Measurements from ENCODE around the gene ZSCAN12. TPM values are rescaled to one million over a fixed set of nuclear protein-coding genes. Genes with fewer than 3 reads are reported as not detected.

Gene ZSCAN12
- total RNA-seq, 1 donor, result 10.1 TPM

DNA sequence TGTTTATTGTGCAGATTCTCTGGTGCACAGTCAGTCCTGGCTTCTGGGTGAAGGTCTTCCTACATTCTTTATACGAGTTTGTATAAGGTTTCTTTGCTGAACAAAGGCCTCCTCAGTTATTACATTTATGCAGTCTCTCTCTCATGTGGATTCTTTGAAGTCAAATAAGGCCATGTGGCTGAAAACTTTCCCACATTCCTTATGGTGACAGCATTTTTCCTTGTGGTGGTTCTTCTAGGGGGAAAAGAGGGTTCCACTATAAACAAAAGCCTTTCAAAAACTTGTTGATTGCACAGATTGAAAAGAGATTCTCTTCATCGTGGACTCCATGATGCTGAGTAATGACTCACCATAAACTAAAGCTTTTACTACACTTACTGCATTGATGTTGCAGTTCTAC is 19.2 kb downstream of the ZSCAN12 start:
- H2AFZ ChIP-seq (ENCODE audit: low read length), result no peak overlapping the region
- H3K4me3 ChIP-seq (ENCODE audit: insufficient read depth, low read length), result no peak overlapping the region
- peaks cover 6% of the 10 kb centered on the region for H3K4me1 ChIP-seq (ENCODE audit: insufficient read depth, low read length)
- no peak overlapping the region for H3K4me2 ChIP-seq (ENCODE audit: insufficient read depth, low read length)
- H3K27me3 ChIP-seq (ENCODE audit: insufficient read depth, low read length), result no peaks in the 10 kb centered on the region
- no peaks in the 10 kb centered on the region for H4K20me1 ChIP-seq (ENCODE audit: insufficient read depth, low read length)
- H3K9me3 ChIP-seq (ENCODE audit: low read depth, low read length), result no peaks in the 10 kb centered on the region
- peaks cover 6% of the 10 kb centered on the region for H3K79me2 ChIP-seq (ENCODE audit: insufficient read depth, low read length)
- no peak for DNase-seq (ENCODE audit: insufficient read length, low spot score, missing footprints)
- H3K27ac ChIP-seq (ENCODE audit: low read depth, low read length), result no peak overlapping the region
- TF ChIP-seq, protein P1, sequence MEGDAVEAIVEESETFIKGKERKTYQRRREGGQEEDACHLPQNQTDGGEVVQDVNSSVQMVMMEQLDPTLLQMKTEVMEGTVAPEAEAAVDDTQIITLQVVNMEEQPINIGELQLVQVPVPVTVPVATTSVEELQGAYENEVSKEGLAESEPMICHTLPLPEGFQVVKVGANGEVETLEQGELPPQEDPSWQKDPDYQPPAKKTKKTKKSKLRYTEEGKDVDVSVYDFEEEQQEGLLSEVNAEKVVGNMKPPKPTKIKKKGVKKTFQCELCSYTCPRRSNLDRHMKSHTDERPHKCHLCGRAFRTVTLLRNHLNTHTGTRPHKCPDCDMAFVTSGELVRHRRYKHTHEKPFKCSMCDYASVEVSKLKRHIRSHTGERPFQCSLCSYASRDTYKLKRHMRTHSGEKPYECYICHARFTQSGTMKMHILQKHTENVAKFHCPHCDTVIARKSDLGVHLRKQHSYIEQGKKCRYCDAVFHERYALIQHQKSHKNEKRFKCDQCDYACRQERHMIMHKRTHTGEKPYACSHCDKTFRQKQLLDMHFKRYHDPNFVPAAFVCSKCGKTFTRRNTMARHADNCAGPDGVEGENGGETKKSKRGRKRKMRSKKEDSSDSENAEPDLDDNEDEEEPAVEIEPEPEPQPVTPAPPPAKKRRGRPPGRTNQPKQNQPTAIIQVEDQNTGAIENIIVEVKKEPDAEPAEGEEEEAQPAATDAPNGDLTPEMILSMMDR (IDR thresholded peaks at IDR 0.05; ENCODE audit: extremely low read depth, low read depth, low read length), result no peak
- H3K36me3 ChIP-seq (ENCODE audit: insufficient read depth, low read length), result peaks cover 19% of the 10 kb centered on the region

DNA sequence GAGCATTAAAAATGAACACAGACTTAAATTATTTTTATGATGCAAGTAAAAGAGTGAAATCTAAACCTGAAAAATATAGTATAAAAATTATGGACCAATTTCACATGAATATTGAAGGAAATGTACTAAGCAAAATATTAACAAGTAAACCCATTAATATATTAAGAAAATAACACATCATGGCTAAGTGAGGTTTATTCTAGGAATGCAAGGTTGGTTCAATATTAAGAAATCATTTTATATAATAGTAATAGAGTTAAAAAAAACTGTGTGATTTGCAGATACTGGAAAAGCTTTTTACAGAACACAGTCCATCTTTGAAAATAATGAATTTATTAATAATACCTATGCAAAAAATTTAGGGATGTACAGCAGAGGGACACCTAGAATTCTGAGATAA is 20.9 kb downstream of the ZSCAN12 start:
- Histone ChIP-seq H2AFZ (ENCODE audit: low read length) (no peak overlapping the region), H3K9me3 (ENCODE audit: low read depth, low read length) (no peaks in the 10 kb centered on the region), H3K27me3 (ENCODE audit: insufficient read depth, low read length) (no peaks in the 10 kb centered on the region), H3K4me1 (ENCODE audit: insufficient read depth, low read length) (peaks cover 6% of the 10 kb centered on the region), H3K36me3 (ENCODE audit: insufficient read depth, low read length) (peaks cover 19% of the 10 kb centered on the region), H3K27ac (ENCODE audit: low read depth, low read length) (no peak overlapping the region), H3K4me3 (ENCODE audit: insufficient read depth, low read length) (no peak overlapping the region), H4K20me1 (ENCODE audit: insufficient read depth, low read length) (no peaks in the 10 kb centered on the region), H3K4me2 (ENCODE audit: insufficient read depth, low read length) (no peak overlapping the region), H3K79me2 (ENCODE audit: insufficient read depth, low read length) (peaks cover 6% of the 10 kb centered on the region)
- TF ChIP-seq, protein P1 (IDR thresholded peaks at IDR 0.05; ENCODE audit: extremely low read depth, low read depth, low read length), result no peak
- no peak for DNase-seq (ENCODE audit: insufficient read length, low spot score, missing footprints)

DNA sequence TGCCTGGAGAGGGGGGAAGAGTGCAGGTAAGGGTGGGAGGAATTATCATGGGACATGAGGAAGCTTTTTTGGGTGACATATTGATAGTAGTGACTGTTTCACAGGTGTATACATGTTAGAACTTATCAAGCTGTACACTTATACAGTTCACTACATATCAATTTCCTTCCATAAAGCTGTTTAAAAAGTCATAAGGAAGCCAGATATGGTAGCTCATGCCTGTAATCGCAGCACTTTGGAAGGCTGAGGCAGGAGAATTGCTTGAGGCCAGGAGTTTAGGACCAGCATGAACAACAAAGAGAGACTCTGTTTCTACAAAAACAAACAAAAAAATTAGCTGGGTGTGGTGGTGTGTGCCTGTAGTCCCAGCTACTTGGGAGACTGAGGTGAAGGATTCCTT is 21.7 kb downstream of the ZSCAN12 start:
- Histone ChIP-seq H3K27me3 (ENCODE audit: insufficient read depth, low read length) (no peaks in the 10 kb centered on the region), H3K9me3 (ENCODE audit: low read depth, low read length) (no peaks in the 10 kb centered on the region), H3K36me3 (ENCODE audit: insufficient read depth, low read length) (peaks cover 19% of the 10 kb centered on the region), H3K27ac (ENCODE audit: low read depth, low read length) (no peak overlapping the region), H2AFZ (ENCODE audit: low read length) (no peak overlapping the region), H3K79me2 (ENCODE audit: insufficient read depth, low read length) (peaks cover 6% of the 10 kb centered on the region), H4K20me1 (ENCODE audit: insufficient read depth, low read length) (no peaks in the 10 kb centered on the region), H3K4me3 (ENCODE audit: insufficient read depth, low read length) (no peak overlapping the region), H3K4me1 (ENCODE audit: insufficient read depth, low read length) (peaks cover 3% of the 10 kb centered on the region), H3K4me2 (ENCODE audit: insufficient read depth, low read length) (no peak overlapping the region)
- TF ChIP-seq, protein P1 (IDR thresholded peaks at IDR 0.05; ENCODE audit: extremely low read depth, low read depth, low read length), result no peak
- DNase-seq (ENCODE audit: insufficient read length, low spot score, missing footprints), result no peak

DNA sequence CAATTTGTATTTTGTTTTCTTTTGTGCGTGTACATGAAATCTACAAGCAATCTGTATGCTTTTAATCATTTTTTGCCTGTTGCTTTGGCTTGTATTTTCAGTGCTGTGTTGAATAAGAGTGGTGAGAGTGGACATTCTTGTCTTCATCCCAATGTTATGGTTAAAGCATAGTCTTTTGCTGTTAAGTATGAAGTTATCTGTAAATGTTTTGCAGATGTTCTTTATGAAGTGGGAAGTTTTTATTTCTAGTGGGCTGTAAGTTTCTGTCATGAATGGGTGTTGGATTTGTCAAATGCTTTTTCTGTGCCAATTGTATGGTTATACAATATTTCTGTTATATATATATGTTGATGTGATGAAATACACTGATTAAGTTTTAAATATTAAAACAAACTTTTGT is 25.6 kb downstream of the ZSCAN12 start:
- Histone ChIP-seq H3K4me3 (ENCODE audit: insufficient read depth, low read length) (no peak overlapping the region), H3K9me3 (ENCODE audit: low read depth, low read length) (no peaks in the 10 kb centered on the region), H4K20me1 (ENCODE audit: insufficient read depth, low read length) (no peaks in the 10 kb centered on the region), H3K27me3 (ENCODE audit: insufficient read depth, low read length) (no peaks in the 10 kb centered on the region), H3K27ac (ENCODE audit: low read depth, low read length) (no peak overlapping the region), H3K4me1 (ENCODE audit: insufficient read depth, low read length) (no peaks in the 10 kb centered on the region), H3K36me3 (ENCODE audit: insufficient read depth, low read length) (no peaks in the 10 kb centered on the region), H3K4me2 (ENCODE audit: insufficient read depth, low read length) (no peak overlapping the region), H2AFZ (ENCODE audit: low read length) (no peak overlapping the region), H3K79me2 (ENCODE audit: insufficient read depth, low read length) (no peaks in the 10 kb centered on the region)
- no peak for DNase-seq (ENCODE audit: insufficient read length, low spot score, missing footprints)
- TF ChIP-seq, protein P1 (IDR thresholded peaks at IDR 0.05; ENCODE audit: extremely low read depth, low read depth, low read length), result no peak

All from osteoblast (primary cell).